Nephron progenitor cell (in vitro differentiated cells): ENCODE results near the gene ESYT1.

ENCODE experiments used
- DNase-seq: peaks from one replicate; pipeline ENCODE4 v3.0.0; 2021
- H3K27ac Mint-ChIP-seq: 2 replicates; pipeline ENCODE4 v1.8.0; 2021; ENCODE audit warnings: mild to moderate bottlenecking, moderate library complexity, mixed read lengths
- H3K27me3 Mint-ChIP-seq: 2 replicates; pipeline ENCODE4 v1.8.0; 2021; ENCODE audit warnings: mild to moderate bottlenecking, low read depth, mixed read lengths; ENCODE audit not compliant: poor library complexity
- H3K36me3 Mint-ChIP-seq: 2 replicates; pipeline ENCODE4 v1.8.0; 2021; ENCODE audit warnings: low read depth, mixed read lengths
- H3K4me1 Mint-ChIP-seq: 2 replicates; pipeline ENCODE4 v1.8.0; 2021; ENCODE audit warnings: mixed read lengths
- H3K4me3 Mint-ChIP-seq: 2 replicates; pipeline ENCODE4 v1.8.0; 2021; ENCODE audit warnings: mild to moderate bottlenecking, moderate library complexity, mixed read lengths
- H3K9me3 Mint-ChIP-seq: 2 replicates; pipeline ENCODE4 v1.8.0; 2021; ENCODE audit warnings: mild to moderate bottlenecking, moderate library complexity, mixed read lengths
- TF ChIP-seq, protein P1 (sequence below): fragments of 200-600 bp; sonication (generic); IDR thresholded peaks from 2 replicates; pipeline ENCODE4 v1.5.0; 2021; ENCODE audit warnings: antibody characterized with exemption

ESYT1 gene

DNA sequence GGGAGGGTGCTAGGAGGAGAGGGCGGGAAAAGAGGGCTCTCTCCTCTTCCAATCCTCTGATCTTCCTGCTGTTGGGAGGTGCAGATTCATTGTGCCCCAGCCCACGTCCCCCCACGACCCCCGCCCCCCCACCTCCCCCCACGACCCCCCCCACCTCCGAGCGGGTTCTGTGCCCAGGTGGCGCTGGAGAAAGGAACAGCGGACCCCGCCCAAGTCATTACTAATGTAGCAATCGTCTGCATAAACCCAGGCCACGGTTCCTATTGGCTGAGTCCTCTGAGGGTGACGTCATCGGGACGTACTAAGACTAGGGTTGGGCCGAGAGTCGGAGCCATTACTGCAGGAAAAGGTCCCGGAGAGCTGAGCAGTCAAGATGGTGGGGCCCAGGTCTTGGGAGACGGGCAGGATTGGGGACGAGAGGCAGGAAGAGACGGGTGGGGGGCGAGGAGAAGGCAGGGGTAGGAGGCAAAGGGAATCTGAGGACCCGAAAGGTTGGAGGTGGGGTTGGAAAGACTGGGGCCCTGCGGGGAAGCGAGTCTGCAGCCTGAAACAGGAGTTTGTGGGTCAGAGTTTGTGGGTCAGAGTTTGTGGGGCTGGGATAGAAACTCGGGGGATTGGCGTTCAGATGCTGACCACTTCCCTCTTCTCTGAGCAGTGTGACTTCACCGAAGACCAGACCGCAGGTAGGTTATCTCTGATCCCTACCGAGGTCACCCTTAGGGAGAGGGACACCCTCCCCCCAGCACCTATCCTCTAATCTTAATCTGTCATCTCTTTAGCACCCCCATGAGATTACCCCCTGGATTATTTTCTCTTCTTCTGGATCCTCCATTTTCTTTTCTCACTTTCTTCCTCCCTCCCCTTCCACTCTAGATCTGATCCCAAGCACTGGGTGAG, 30.2 kb downstream of the ESYT1 start, which contains the start of gene MYL6:
MYL6 (plus strand) TSS at position 331 of the 897 bp plus-strand sequence; CDS start at position 374, 43 bp downstream.
- Mint-ChIP-seq H3K4me1 (peaks cover 75% of the 10 kb centered on the region), H3K27ac (peak within 1 kb of the TSS; percentile 98), H3K27me3 (peaks cover 3% of the 10 kb centered on the region), H3K4me3 (peak within 1 kb of the TSS; percentile 92), H3K9me3 (no peaks in the 10 kb centered on the region), H3K36me3 (peaks cover 51% of the 10 kb centered on the region)
- TF ChIP-seq, protein P1, sequence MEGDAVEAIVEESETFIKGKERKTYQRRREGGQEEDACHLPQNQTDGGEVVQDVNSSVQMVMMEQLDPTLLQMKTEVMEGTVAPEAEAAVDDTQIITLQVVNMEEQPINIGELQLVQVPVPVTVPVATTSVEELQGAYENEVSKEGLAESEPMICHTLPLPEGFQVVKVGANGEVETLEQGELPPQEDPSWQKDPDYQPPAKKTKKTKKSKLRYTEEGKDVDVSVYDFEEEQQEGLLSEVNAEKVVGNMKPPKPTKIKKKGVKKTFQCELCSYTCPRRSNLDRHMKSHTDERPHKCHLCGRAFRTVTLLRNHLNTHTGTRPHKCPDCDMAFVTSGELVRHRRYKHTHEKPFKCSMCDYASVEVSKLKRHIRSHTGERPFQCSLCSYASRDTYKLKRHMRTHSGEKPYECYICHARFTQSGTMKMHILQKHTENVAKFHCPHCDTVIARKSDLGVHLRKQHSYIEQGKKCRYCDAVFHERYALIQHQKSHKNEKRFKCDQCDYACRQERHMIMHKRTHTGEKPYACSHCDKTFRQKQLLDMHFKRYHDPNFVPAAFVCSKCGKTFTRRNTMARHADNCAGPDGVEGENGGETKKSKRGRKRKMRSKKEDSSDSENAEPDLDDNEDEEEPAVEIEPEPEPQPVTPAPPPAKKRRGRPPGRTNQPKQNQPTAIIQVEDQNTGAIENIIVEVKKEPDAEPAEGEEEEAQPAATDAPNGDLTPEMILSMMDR = no peak
- peak; percentile 87 for DNase-seq

DNA sequence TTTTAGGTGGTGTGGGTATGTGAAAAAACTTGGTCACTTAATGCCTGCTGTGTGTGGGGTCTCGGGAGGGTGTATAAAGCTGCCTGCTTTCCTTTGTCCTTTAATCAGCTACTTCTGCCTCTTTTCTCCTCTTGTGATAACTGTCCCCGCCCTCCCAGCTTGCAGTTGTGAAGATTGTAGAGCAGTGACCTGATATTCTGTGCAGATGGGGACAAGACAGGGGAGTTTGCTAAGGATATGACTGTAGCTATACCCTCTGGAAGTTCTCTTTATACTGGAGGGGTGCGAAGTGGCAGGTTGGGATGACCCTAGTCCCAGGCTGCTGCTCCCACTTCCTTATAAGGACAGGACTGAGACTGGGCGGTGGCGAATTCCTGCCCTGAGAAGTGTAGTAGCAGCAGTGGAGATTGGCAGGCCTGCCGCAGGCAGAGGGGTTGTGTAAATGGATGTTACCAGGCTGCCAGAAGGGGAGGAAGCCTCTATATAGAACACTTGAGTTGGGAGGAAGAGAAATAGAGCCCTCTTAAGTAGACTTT, 30.9 kb downstream of the ESYT1 start:
- TF ChIP-seq, protein P1 = no peak
- DNase-seq = peak; percentile 50
- no peaks in the 10 kb centered on the region for H3K9me3 Mint-ChIP-seq
- peaks cover 72% of the 10 kb centered on the region for H3K4me1 Mint-ChIP-seq
- peaks cover 3% of the 10 kb centered on the region for H3K27me3 Mint-ChIP-seq
- H3K36me3 Mint-ChIP-seq = peaks cover 58% of the 10 kb centered on the region
- peak overlapping the region; percentile 92 for H3K4me3 Mint-ChIP-seq
- peak overlapping the region; percentile 98 for H3K27ac Mint-ChIP-seq

DNA sequence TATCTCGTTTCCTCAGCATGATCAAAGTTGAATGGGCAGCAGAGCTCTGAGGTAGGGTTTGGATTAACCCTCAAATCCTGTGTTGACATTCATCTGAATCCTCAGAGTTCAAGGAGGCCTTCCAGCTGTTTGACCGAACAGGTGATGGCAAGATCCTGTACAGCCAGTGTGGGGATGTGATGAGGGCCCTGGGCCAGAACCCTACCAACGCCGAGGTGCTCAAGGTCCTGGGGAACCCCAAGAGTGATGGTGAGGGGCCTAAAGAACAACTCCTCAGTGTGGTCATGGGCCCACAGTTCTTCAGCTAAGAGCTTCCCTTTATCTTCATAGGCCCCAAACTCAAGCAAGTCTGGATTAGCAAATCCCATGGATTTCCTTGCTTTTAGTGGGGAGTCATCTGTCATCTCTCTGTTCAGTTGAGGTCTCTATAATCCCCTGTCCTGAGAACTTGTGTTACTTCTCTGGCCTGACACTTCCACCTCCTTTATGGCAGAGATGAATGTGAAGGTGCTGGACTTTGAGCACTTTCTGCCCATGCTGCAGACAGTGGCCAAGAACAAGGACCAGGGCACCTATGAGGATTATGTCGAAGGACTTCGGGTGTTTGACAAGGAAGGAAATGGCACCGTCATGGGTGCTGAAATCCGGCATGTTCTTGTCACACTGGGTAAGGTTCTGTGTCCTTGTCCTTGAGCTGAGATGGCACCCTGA, 31.6 kb downstream of the ESYT1 start:
- H3K4me1 Mint-ChIP-seq = peaks cover 67% of the 10 kb centered on the region
- H3K27me3 Mint-ChIP-seq = peaks cover 3% of the 10 kb centered on the region

DNA sequence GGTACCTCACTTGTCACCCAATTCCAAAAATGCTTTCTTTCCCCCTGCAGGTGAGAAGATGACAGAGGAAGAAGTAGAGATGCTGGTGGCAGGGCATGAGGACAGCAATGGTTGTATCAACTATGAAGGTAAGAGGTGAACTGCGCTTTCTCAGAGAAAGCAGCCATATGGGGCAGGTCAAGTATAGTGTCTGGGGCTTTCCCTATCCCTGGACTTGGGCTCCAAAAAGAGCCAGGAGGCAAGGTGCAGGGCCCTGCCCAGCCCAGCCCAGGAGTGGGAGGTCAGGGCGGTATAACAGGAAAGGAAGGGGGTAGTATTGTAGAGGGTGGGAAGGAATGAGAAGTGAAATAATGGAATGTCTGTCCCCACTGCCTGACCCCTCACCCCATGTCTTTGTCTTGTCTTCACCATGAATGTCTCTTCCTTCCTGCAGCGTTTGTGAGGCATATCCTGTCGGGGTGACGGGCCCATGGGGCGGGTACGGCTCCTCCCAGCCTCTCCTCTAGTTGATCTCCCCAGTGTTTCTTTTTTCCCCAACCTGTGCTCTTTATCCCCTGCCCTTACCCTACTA, 32.2 kb downstream of the ESYT1 start:
- H3K4me3 Mint-ChIP-seq = peak overlapping the region; percentile 92
- H3K36me3 Mint-ChIP-seq = peaks cover 62% of the 10 kb centered on the region
- H3K27me3 Mint-ChIP-seq = peaks cover 2% of the 10 kb centered on the region
- TF ChIP-seq, protein P1 = no peak
- H3K27ac Mint-ChIP-seq = peak overlapping the region; percentile 96
- H3K4me1 Mint-ChIP-seq = peaks cover 61% of the 10 kb centered on the region
- H3K9me3 Mint-ChIP-seq = no peaks in the 10 kb centered on the region
- no peak for DNase-seq

More for the DNA sequence above, 31.6 kb downstream of the ESYT1 start:
- TF ChIP-seq, protein P1 = no peak
- H3K9me3 Mint-ChIP-seq = no peaks in the 10 kb centered on the region
- DNase-seq = no peak
- H3K4me3 Mint-ChIP-seq = peak overlapping the region; percentile 92
- H3K36me3 Mint-ChIP-seq = peaks cover 63% of the 10 kb centered on the region
- H3K27ac Mint-ChIP-seq = peak overlapping the region; percentile 98

DNA sequence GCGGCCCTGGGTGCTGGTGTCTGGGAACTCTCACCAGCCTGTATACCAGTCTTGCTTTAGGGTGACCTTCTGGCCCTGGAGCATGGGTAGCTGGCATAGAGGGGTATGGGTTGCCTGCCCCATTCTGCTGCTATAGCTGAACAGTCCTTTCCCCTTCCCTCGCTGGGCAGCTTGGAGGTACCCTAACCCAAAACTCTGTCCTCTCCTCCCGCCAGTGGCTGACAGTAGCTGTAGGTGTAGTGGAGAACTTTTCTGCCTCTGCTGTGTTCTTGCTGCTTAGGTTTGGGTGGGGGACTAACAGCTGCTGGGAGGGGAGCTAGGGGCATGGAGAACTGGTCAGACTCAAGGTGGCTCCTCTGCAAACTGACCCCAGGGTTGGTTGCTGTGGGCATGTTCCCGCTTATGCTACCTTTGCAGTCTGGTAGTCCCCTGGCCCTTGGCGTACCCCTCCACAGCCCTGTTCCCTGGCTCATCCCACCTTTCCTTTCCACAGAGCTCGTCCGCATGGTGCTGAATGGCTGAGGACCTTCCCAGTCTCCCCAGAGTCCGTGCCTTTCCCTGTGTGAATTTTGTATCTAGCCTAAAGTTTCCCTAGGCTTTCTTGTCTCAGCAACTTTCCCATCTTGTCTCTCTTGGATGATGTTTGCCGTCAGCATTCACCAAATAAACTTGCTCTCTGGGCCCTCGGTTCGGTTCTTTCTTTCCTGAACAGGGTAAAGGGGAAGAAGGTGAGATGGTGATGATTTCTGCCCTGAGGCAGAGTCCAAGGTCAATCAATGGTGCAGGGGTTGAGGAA, 33.0 kb downstream of the ESYT1 start:
- DNase-seq = no peak
- H3K9me3 Mint-ChIP-seq = no peaks in the 10 kb centered on the region
- no peaks in the 10 kb centered on the region for H3K27me3 Mint-ChIP-seq
- peak overlapping the region; percentile 92 for H3K4me3 Mint-ChIP-seq
- peak overlapping the region; percentile 96 for H3K27ac Mint-ChIP-seq
- H3K36me3 Mint-ChIP-seq = peaks cover 61% of the 10 kb centered on the region
- peaks cover 55% of the 10 kb centered on the region for H3K4me1 Mint-ChIP-seq
- TF ChIP-seq, protein P1 = no peak
